Left cardiac atrium (tissue), 4 donors: ENCODE results near the gene JPT1. TPM values are rescaled to one million over a fixed set of nuclear protein-coding genes. Genes with fewer than 3 reads are reported as not detected.
"Not testable (repeated sequence)": the region's sequence is repeated elsewhere in the genome, so short reads cannot be mapped to it uniquely, and the experiment has no call there.

Source experiments
- ATAC-seq, 2 donors: fragments of 200-7000 bp; cut with Tn5 transposase; one replicate each; pipeline ENCODE4 v1.9.1; 2020; ENCODE audit warnings: mild to moderate bottlenecking in 2 of 2, moderate library complexity in 2 of 2
- DNase-seq: peaks from one replicate; pipeline ENCODE4 v3.0.0-alpha.2; 2020
- intact Hi-C, 2 donors: fragments of 100-400 bp; cut with DNase I; formaldehyde crosslinking; loops; one replicate each; pipeline versions ENCODE4 v1.14.1 to v1.15.1; 2022 to 2023
- total RNA-seq, 2 donors: library from RNA; stranded (reverse); fragmentation: NEBNext Ultra II Directional; extraction: Animal tissue kit (Norgen Biotek cat#: 25700); gene quantifications; one replicate each; pipeline ENCODE4 v1.2.1, GENCODE V29; 2021
- donor health status: DM: no; HTN: yes; CAD: no.
- donor health status: DM: no; HTN: yes; CAD: no; lungs with severe emphysema.
- donor health status: DM: yes; HTN: yes; CAD: no.
- donor health status: Dilated cardiomyopathy.

The JPT1 gene
- total RNA-seq, 2 donors from 2014 or later = 16.4 to 19.7 TPM

DNA sequence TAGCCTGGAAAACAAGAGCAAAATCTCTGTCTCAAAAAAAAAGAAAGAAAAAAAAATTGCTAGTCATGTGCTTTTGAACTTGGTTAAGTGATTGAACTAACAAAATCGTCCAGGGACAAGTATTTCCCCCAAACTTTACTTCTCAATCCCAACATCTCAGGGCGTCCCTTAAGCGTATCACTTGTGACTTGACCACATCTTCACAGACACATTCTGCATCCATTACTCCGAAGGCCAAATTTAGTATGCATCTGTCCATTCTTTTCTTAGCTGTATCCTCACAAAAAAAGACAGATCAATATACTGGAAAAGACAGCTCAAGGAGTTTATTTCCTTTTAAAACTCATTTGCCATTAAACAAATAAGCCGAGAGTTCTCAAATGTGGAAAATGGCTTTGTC lies 5.9 kb upstream of the JPT1 start:
- no peak for DNase-seq
- ATAC-seq = no peak
- intact Hi-C loops = no loop called here

DNA sequence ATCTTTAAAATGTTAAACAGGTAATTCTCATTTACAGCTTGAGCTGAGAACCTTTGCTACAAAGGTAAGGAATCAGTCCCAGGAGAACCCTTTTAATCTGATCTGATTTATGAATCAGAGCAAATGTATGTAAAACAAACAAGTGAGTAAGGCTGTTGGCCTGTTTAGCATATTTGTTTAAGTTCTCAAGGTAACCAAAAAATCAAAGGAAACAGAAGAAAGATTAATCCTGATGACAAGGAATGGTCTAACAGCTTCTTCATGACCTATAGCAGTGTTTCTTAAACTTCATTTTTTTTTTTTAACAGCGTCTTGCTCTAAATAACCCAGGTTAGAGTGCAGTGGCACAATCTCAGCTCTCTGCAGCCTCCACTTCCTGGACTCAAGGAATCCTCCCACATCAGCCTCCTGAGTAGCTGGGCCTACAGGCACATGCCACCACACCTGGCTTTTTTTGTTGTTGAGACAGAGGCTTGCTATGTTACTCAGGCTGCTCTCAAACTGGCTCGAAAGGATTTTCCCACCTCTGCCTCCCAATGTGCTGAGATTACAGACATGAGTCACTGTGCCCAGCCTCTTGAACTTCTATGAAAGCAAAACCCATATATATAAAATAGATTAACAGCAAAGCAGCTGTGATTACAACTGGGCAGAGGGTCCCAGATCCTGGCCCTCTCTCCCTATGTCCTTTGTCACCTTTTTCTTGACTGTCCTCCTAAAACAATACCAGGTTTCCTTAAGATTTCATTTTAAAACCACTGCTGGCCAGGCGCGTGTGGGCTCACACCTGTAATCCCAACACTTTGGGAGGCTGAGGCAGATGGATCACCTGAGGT lies 5.1 kb upstream of the JPT1 start:
- DNase-seq (no peak), ATAC-seq (no peak)
- intact Hi-C loops = no loop called here

DNA sequence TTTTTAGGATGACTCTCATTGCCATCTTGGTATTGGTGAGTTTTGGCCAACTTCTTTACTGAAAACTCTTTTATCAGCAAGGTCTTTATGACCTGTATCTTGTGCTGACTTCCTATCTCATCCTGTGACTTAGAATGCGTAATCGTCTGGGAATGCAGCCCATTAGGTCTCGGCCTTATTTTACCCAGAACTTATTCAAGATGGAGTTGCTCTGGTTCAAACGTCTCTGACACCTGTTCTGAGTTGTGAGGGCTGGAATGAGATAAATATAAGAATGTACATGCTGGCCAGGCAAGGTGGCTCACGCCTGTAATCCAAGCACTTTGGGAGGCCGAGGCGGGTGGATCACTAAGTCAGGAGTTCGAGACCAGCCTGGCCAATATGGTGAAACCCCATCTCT lies 4.2 kb upstream of the JPT1 start:
- DNase-seq, intact Hi-C loops, ATAC-seq: not testable (repeated sequence)

DNA sequence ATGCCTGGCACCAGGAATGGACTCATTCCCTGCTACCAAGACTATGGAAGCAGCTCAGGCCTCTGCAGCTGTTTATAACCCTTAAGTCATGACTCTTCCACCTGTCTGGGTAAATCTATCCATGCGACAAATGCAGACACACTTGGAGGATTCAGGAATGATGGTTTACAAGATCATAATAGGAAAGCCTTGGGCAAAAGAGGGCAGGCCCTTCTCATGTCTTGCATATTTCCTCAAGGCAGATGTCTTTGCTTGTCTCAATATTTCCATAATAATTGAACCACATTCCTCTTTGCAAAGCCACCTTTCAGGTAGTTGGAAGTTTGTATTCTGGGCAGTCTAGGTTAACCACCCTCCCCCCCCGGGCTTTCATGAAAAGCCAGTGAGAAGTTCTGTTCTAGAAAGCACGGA lies 884 bp upstream of the JPT1 start:
- DNase-seq (no peak), ATAC-seq (no peak)
- intact Hi-C loops = no loop called here

DNA sequence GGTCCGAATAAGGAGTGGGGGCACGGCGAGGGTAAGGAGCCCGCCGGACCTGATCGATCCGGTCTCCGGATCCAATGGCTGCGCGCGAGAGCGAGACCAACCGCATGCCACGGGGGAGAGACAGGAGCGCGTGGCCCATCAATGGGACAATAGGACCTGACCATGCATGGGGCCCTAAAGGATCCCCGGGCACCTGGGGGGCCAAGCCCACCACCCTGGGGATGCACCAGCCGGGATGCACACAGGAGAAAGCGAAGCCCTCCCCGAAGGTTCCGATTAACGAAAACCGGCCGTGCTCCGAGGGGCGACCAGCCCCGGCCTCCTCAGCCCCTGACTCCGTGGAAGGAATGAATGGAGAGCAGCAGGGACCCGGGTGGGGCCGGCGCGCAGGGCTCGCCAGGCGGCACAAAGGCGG lies 525 bp downstream of the JPT1 start:
- intact Hi-C loops = no loop called here
- no peak for ATAC-seq
- no peak for DNase-seq

DNA sequence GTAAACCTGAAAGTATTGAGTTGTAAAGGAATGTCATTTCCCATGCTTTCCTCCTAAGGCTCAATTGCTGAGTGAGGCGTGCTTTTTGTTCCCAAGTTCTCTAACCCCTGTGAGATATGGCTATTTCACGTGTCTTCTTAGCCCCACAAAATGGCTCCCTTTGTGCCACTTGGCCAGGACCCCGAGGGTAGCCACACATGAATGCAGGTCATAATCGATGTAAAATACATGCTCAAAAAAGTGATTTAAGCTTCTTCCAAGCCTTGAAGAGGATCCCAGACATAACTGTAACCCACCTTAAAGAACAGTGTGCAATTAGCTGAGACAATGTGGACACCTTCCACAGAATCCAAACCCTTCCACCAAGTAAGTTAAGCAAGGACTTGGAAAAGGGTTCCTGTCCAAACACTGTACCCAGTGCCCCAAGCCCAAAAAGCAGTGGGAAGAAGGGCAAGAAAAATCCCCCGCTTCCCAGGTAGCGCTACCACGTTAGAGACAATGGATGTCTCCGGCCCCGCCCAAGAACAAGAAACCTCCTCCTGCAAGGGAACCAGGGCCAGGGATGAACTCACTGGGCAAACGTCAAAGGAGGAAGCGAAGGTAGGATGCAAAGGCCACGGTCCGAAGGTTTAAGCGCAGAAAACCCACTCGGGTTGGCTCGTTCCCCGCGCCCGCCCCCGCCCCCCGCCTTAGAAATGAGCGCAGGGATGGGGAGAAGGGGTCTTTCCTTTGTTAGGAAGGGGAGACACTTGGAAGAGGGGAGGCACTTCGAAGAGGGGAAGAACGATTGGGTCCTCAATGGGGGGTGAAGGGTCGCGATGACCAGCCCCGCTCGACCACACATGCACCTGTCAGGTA lies 1.2 kb downstream of the JPT1 start:
- intact Hi-C loops = no loop called here
- DNase-seq (no peak), ATAC-seq (peak in 1 of 2 donors; percentile 16)

DNA sequence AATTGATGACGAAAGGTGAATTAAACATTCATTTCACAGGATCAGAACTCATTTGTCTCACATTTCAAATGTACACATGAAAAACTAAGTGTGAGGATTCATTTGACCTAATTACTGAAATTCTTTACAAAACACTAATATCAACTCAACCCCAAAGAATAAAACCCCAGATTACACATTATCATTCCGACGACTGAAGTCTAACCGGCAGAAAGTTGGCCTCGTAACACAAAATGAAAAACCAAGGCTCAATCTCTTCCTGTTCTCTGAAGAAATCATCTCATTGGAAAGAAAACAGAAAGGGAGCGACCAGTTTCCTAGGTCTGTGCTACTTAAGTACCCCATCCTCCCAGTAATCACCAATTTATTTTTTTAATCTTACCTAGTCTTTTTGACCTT lies 1.8 kb downstream of the JPT1 start:
- DNase-seq (no peak), ATAC-seq (no peak)
- intact Hi-C loops = no loop called here

DNA sequence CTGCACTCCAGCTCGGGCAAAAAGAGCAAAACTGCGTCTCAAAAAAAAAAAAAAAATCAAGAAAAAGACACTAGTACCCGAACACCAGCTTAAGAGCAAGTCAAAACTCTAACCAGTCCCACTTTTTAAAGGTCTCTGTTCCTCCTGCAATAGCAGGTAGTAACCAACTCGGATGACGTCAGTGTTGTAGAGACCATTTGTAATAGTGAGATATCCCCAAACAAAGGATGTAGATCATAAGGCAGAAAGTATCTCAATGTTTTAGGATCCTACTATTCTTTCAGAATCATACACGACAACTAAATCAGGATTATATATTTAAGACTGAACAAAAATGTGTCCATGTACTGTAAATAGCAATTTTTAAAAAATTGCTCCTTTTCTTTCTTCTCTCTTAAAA lies 2.4 kb downstream of the JPT1 start:
- no peak for ATAC-seq
- intact Hi-C loops = no loop called here

DNA sequence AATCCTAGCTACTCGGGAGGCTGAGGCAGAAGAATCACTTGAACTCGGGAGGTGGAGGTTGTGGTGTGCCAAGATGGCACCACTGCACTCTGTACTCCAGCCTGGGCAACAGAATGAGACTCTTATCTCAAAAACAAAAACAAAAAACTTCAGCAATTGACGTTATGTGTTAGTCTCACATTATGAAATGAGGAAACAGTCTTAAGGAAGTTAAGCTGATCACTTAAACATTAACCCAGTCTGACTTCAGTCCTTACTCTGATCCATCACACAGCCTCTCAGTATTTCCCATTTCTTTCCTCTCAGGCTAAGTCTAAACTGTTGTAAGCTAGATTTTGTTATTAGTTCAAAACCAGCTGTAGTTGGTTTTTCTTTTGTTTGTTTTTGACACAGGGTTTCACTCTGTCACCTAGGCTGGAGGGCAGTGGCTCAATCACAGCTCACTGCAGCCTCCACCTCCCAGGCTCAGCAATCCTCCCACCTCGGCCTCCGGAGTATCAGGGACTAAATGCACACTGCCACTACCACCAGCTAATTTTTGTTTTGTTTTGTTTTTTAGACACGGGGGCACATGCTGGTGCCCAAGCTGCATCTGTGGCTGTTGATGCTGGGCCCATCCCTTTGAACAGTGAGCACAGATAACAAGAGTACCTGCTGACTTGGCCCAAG lies 6.3 kb downstream of the JPT1 start:
- peak in 1 of 2 donors; percentile 30 for ATAC-seq
- DNase-seq = no peak
- intact Hi-C loops = no loop called here

More for the DNA sequence above, 2.4 kb downstream of the JPT1 start:
- DNase-seq = no peak

DNA sequence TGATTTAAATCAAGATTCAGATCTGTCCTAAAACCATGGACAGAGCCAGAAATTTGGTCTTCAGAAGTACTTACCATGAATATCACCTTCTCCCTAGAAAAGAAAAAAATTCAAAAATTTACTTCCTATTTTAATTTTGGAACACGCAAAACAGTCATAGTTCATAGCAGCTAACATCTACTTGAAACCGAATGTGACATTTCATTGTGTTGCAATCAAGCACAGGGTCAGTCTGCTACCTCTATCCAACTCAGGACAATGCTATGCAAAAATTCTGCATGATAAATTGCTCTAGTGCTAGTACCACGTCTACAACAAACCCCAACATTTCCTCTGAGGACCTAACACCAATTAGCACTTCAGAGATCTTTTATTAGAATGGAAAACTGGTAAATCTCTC lies 7.7 kb downstream of the JPT1 start:
- intact Hi-C loops = no loop called here
- ATAC-seq = no peak

DNA sequence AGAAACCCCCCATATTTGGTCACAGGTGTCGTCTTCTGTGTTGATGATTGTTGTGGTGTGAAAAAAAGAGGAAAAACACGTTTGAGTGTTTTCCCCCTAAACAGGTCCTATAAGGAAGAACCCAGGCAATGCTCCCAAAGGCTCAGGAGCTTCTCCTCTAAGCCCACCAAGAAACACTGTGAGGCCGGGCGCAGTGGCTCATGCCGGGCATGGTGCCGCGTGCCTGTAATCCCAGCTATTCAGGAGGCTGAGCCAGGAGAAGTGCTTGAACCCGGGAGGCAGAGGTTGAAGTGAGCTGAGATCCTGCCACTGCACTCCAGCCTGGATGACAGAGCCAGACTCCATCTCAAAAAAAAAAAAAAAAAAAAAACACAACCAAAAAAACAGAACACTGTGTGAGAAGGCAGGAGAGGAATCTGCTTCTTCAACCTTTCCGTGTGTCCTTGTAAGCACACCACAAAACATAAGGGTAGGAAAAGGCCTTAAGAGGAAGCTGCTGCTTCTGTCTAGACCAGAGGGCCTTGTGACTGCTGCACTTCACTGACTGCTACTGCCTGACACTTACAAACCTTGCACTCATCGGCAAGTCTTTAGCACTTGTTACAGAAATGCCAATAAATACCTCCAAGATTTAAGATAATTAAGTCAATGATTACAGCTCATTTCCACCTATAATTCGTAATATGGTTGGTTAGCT lies 9.3 kb downstream of the JPT1 start:
- DNase-seq (no peak), ATAC-seq (no peak)
- intact Hi-C loops = no loop called here

More for the DNA sequence above, 7.7 kb downstream of the JPT1 start:
- no peak for DNase-seq

DNA sequence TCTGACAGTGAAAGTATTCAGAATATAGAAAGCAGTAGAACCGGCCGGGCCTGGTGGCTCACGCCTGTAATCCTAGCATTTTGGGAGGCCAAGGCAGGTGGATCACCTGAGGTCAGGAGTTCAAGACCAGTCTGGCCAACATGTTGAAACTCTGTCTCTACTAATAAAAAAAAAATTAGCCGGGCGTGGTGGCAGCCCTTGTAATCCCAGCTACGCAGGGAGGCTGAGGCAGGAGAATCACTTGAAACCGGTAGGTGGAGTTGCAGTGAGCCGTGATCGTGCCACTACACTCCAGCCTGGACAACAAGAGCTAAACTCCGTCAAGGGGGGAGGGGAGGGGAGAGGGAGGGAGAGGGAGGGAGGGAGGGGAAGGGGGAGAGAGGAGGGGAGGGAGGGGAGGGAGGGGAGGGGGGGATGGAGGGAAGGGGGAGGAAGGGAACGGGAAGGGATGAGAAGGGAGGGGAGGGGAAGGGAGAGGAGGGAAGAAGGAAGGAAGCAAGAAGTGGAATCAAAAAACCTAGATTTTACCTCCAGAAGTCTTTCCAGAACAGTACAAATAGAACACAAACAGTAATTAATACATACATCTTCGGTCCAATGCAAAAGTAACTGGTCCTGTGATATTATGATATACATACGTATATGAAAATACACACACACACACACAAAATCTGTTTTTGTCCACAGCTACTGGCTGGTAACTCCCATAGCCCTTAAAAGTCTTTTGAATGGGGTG lies 11.9 kb downstream of the JPT1 start:
- intact Hi-C loops = no loop called here
- DNase-seq (no peak), ATAC-seq (no peak)

DNA sequence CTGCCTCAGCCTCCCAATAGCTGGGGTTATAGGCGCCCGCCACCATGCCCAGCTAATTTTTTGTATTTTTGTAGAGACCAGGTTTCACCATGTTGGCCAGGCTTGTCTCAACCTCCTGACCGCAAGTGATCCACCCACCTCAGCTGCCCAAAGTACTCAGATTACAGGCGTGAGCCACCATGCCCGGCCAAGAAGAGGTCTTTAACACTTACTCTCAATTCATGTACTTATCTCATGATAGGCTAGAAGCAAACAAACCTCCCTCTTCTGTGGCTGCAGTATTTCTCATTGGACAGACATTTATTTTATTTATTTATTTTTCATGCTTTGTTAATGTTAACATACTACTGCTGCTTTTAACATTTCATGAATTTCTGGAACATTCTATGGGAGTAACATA lies 15.8 kb downstream of the JPT1 start:
- intact Hi-C loops = no loop called here
- ATAC-seq = no peak
- DNase-seq = no peak

DNA sequence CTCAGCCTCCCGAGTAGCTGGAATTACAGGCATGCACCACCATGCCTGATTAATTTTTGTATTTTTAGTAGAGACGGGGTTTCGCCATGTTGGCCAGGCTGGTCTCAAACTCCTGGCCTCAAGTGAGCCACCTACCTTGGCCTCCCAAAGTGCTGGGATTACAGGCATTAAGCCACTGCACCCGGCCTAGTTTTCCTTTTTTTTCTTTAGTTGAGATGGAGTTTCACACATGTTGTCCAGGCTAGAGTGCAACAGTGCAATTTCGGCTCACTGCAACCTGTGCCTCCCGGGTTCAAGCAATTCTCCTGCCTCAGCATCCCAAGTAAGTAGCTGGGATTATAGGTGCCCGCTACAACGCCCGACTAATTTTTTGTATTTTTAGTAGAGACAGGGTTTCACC lies 16.6 kb downstream of the JPT1 start:
- DNase-seq, ATAC-seq, intact Hi-C loops: not testable (repeated sequence)

DNA sequence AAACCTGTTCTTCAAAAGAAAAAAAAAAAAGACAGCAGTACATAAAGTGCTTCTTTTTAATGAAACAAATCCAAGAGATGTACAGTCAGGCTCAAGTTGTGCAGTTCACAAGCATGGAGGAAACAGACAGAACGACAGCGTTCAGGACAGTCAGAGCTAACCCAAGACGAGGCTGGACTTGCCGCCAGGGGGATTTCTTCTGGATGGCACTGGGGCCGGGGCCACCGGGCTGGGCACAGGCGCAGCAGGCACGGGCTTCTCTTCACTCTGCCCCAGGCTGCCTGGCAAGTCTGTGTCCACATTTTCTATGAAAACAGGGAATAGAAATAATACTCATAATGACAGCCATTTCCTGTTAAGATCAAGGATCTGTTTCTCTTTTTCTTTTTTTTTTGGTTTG lies 18.4 kb downstream of the JPT1 start:
- intact Hi-C loops = no loop called here
- ATAC-seq (no peak), DNase-seq (no peak)

DNA sequence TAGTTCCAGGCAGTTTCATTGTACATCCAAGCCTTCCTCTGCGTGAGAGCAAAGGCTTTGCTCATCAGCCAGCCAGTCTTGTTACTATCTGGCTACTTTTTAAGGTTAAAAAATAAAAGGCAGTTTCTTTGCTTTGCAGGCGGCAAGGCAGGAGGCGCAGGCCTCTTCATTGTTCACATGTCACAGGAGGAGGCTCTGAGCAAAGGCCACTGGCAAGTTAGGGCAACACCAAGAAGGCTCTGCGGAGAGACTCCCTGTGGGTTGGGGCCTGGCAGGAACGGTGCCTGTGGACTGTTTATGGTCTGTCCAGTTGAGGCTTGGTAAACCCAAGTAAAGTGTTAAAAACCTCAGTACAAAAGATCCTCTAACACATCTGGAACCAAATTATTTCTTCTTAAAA lies 18.9 kb downstream of the JPT1 start:
- no peak for DNase-seq
- no peak for ATAC-seq
- intact Hi-C loops = no loop called here

DNA sequence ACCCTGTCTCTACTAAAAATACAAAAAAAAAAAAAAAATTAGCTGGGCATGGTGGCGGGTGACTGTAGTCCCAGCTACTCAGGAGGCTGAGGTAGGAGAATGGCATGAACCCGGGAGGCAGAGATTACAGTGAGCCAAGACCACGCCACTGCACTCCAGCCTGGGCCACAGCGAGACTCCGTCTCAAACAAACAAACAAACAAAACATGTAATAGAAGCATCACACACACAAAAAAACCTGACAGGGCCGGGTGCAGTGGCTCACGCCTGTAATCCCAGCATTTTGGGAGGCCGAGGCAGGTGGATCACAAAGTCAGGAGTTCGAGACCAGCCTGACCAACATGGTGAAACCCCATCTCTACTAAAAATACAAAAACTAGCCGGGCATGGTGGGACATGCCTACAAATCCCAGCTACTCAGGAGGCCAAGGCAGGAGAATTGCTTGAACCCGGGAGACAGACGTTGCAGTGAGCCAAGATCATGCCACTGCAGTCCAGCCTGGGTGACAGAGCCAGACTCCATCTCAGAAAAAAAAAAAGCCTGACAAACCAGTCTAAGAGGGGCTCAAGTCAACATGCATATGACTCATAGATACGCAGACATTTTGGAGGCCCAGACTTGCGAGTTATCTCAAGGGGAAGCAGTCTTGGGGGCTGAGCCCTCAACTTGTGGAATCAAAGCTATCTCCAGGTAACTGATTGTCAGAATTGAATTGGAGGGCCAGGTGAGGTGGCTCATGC lies 20.5 kb downstream of the JPT1 start:
- intact Hi-C loops, ATAC-seq, DNase-seq: not testable (repeated sequence)

DNA sequence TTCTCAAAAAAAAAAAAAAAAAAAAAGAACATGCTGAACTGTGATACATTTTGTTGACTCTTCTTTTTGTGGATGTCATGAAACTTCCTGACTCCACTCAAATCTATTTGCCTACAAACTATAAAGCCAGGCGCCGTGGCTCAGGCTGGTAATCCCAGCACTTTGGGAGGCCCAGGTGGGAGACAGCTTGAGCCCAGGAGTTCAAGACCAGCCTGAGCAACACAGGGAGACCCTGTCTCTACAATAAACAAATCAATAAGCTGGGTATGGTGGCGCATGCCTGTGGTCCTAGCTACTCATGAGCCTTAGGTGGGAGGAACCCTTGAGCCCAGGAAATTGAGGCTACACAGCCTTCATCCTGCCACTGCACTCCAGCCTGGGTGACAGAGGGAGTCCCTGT lies 21.3 kb downstream of the JPT1 start:
- intact Hi-C loops = no loop called here
- DNase-seq (no peak), ATAC-seq (no peak)
